IgD-negative memory B cell (primary cell): Measurements from ENCODE around the gene PAX5. TPM values are rescaled to one million over a fixed set of nuclear protein-coding genes. Genes with fewer than 3 reads are reported as not detected.

Experiments
- H3K27ac Mint-ChIP-seq, 3 donors: one replicate each; pipeline ENCODE4 v1.8.0; 2020 to 2022; ENCODE audit warnings: mild to moderate bottlenecking in 3 of 3, mixed read lengths in 3 of 3, moderate library complexity in 1 of 3
- H3K27me3 Mint-ChIP-seq: one replicate; pipeline ENCODE4 v1.8.0; 2021; ENCODE audit warnings: mixed read lengths
- H3K36me3 Mint-ChIP-seq: one replicate; pipeline ENCODE4 v1.8.0; 2020; ENCODE audit warnings: mild to moderate bottlenecking, mixed read lengths
- H3K4me1 Mint-ChIP-seq, 3 donors: one replicate each; pipeline ENCODE4 v1.8.0; 2020 to 2022; ENCODE audit warnings: mixed read lengths in 3 of 3, mild to moderate bottlenecking in 1 of 3
- H3K4me3 Mint-ChIP-seq, 4 donors: one replicate each; pipeline ENCODE4 v1.8.0; 2020 to 2022; ENCODE audit warnings: mild to moderate bottlenecking in 4 of 4, mixed read lengths in 4 of 4, moderate library complexity in 3 of 4
- H3K9me3 Mint-ChIP-seq, 3 donors: one replicate each; pipeline ENCODE4 v1.8.0; 2020 to 2021; ENCODE audit warnings: mixed read lengths in 3 of 3, mild to moderate bottlenecking in 1 of 3
- polyA plus RNA-seq: library from polyadenylated mRNA; unstranded; fragments of 300-500 nt; fragmentation: Illumina TruSeq; gene quantifications from one replicate; pipeline ENCODE4 v1.2.3, GENCODE V29; 2021

Gene PAX5
- polyA plus RNA-seq, 1 donor from 2014 or later = 65.3 TPM

GRCh38 chr9:36823466-36823865 is 210.6 kb downstream of the PAX5 start:
- no peak overlapping the region for H3K4me3 Mint-ChIP-seq
- H3K4me1 Mint-ChIP-seq = peaks cover 0 to 2% (median 2%) of the 10 kb centered on the region in 3 donors
- H3K27me3 Mint-ChIP-seq = peaks cover 21% of the 10 kb centered on the region
- no peaks in the 10 kb centered on the region for H3K9me3 Mint-ChIP-seq
- H3K36me3 Mint-ChIP-seq = no peaks in the 10 kb centered on the region
- H3K27ac Mint-ChIP-seq = no peak overlapping the region

- no peak overlapping the region for H3K4me3 Mint-ChIP-seq
- H3K27ac Mint-ChIP-seq = no peak overlapping the region
- peaks cover 28% of the 10 kb centered on the region for H3K27me3 Mint-ChIP-seq
- H3K36me3 Mint-ChIP-seq = no peaks in the 10 kb centered on the region
- peaks cover 0 to 2% (median 0%) of the 10 kb centered on the region in 3 donors for H3K4me1 Mint-ChIP-seq
- no peaks in the 10 kb centered on the region for H3K9me3 Mint-ChIP-seq
These were observed 211.9 kb downstream of the PAX5 start for GRCh38 chr9:36822201-36822600.

DNA sequence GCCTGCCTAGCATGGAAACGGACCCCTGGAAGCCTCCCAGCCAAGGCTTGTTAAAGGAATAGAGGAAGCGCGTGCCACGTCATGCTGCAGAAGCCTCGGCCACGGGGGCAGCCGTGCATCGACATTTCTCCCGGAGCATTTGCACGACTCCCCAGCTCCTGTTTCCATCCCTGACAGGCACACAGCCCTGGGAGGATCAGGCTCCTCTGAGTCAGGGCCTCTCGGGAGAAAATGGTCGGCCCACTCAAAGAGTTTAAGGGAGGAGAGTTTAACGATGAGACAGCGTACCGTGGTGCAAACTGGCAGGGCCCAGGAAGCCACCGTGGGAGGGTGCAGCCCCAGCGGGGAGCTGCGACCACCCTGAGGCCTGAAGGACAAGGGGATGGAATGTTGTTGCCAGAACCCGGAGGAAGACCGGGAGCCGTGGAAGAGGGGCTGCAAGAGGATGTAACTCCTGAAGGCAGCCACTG is 213.6 kb downstream of the PAX5 start:
- no peaks in the 10 kb centered on the region for H3K9me3 Mint-ChIP-seq
- H3K4me3 Mint-ChIP-seq = no peak overlapping the region
- peaks cover 35% of the 10 kb centered on the region for H3K27me3 Mint-ChIP-seq
- peaks cover 4% of the 10 kb centered on the region for H3K36me3 Mint-ChIP-seq
- H3K27ac Mint-ChIP-seq = no peak overlapping the region
- peaks cover 0 to 2% (median 0%) of the 10 kb centered on the region in 3 donors for H3K4me1 Mint-ChIP-seq

GRCh38 chr9:36818965-36819870 is 214.8 kb downstream of the PAX5 start:
- Mint-ChIP-seq H3K4me1 (peaks cover 0 to 2% (median 0%) of the 10 kb centered on the region in 3 donors), H3K4me3 (peak overlapping the region in 1 of 4 donors; percentile 83), H3K9me3 (no peaks in the 10 kb centered on the region), H3K36me3 (peaks cover 4% of the 10 kb centered on the region), H3K27ac (no peak overlapping the region), H3K27me3 (peaks cover 32% of the 10 kb centered on the region)

DNA sequence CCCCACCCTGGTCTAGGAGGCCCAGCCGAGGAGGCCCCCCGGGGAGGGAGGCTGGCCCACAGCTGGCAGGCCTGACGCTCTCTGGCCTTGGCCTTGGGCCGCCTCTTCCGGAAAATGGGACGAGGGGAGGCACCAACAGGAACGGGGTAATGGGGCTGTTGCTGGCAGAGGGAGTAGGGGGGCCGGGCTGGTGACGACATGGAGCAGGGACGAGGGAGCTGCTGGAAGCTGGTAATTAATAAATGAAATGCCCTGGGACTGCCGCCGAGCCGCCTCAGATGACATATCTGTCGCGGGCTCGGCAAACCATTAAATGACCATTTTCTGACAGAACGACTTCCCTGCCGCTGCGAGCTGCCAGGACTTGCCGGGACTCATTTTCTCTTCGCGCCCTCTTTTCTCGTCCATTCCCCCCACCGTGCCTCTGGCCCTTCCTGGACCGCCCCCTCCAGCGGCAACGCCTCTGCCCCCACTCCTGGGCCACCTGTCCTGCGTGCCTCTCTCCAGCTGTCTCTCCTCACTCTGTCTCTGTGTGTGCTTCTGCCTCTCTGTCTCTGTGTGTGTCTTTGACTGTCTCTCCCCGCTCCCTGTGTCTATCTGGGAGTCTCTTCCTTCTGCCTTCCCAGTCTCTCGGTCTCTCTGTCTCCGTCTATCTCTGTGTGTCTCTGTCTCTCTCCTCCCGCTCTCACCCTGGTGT is 215.7 kb downstream of the PAX5 start:
- Mint-ChIP-seq H3K4me1 (peaks cover 0 to 2% (median 0%) of the 10 kb centered on the region in 3 donors), H3K36me3 (peaks cover 6% of the 10 kb centered on the region), H3K27me3 (peaks cover 27% of the 10 kb centered on the region), H3K9me3 (no peaks in the 10 kb centered on the region), H3K27ac (no peak overlapping the region), H3K4me3 (peak overlapping the region in 2 of 4 donors; percentile 58 to 77)

- H3K4me3 Mint-ChIP-seq = no peak overlapping the region
These were observed 216.8 kb downstream of the PAX5 start for GRCh38 chr9:36817160-36817834.

GRCh38 chr9:36816371-36816770 is 217.7 kb downstream of the PAX5 start:
- peaks cover 27% of the 10 kb centered on the region for H3K27me3 Mint-ChIP-seq
- peaks cover 6% of the 10 kb centered on the region for H3K36me3 Mint-ChIP-seq
- peaks cover 0 to 2% (median 0%) of the 10 kb centered on the region in 3 donors for H3K9me3 Mint-ChIP-seq
- H3K27ac Mint-ChIP-seq = no peak overlapping the region
- peaks cover 0 to 2% (median 0%) of the 10 kb centered on the region in 3 donors for H3K4me1 Mint-ChIP-seq
- H3K4me3 Mint-ChIP-seq = no peak overlapping the region

More at GRCh38 chr9:36817160-36817834, 216.8 kb downstream of the PAX5 start:
- Mint-ChIP-seq H3K36me3 (peaks cover 6% of the 10 kb centered on the region), H3K9me3 (peaks cover 0 to 2% (median 0%) of the 10 kb centered on the region in 3 donors), H3K27me3 (peaks cover 27% of the 10 kb centered on the region), H3K27ac (no peak overlapping the region), H3K4me1 (peaks cover 0 to 2% (median 0%) of the 10 kb centered on the region in 3 donors)

DNA sequence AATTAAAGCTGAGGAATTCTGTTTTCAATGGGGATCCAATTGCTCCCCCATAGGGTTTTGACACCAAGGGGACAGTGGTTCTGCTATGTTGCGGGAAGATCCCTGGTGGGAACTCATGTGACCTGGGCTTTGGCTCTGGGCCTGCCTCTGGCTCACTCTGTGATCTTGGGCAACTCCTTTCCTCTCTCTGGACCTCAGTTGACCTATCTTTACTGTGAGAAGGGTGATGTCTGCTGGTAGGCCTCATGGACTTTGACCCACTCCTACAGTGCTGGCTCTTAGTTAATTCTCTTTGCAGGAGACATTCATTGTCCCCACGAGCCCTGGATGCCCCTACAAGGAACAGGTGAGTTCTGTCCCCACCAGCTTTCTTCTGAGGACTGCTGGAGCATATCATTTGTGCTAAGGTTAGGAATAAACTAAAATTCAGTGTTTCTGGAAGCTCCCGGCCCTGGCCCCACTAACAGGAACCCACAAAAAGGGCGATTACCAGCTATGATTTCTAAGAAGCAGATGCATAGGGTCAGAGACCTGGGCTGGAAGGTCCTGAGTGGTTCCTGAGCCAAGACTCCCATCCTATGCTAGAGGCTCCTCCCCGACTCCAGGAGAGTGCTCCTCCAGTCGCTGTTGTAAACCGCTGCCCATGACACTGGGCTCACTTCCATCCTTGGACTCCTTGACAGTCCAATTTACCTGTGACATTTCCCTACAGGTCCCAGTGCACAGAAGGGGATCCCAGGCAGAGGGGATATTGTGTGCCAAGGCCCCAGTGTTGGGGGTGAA is 218.3 kb downstream of the PAX5 start:
- no peak overlapping the region for H3K27ac Mint-ChIP-seq

GRCh38 chr9:36815023-36815422 is 219.0 kb downstream of the PAX5 start:
- no peak overlapping the region for H3K27ac Mint-ChIP-seq
- peaks cover 22% of the 10 kb centered on the region for H3K27me3 Mint-ChIP-seq
- peaks cover 6% of the 10 kb centered on the region for H3K36me3 Mint-ChIP-seq
- H3K9me3 Mint-ChIP-seq = peaks cover 0 to 2% (median 0%) of the 10 kb centered on the region in 3 donors
- no peak overlapping the region for H3K4me3 Mint-ChIP-seq
- peaks cover 0 to 2% (median 0%) of the 10 kb centered on the region in 3 donors for H3K4me1 Mint-ChIP-seq

More for the DNA sequence above, 218.3 kb downstream of the PAX5 start:
- no peak overlapping the region for H3K4me3 Mint-ChIP-seq
- H3K9me3 Mint-ChIP-seq = peaks cover 0 to 2% (median 0%) of the 10 kb centered on the region in 3 donors
- H3K27me3 Mint-ChIP-seq = peaks cover 24% of the 10 kb centered on the region
- peaks cover 6% of the 10 kb centered on the region for H3K36me3 Mint-ChIP-seq
- peaks cover 0 to 2% (median 0%) of the 10 kb centered on the region in 3 donors for H3K4me1 Mint-ChIP-seq

DNA sequence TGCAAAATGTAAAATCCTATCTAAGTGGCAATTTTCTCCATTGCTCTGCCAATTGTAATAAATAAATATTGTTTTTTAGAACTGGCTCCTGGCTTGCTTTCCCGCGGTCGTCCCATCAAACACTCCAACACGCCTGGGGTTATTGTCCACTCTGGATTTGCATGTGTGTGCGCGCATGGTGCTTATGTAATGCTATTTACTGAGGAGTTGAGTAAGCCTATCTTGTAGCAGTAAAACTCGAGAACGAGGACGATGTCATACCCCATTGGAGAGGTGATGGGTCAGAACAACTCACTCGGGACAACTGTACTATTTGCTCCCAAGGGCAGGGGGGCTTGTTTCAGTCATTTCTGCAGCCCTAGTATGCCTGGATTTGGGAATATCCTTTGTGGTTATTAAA is 220.9 kb downstream of the PAX5 start:
- peaks cover 0 to 2% (median 0%) of the 10 kb centered on the region in 3 donors for H3K9me3 Mint-ChIP-seq

DNA sequence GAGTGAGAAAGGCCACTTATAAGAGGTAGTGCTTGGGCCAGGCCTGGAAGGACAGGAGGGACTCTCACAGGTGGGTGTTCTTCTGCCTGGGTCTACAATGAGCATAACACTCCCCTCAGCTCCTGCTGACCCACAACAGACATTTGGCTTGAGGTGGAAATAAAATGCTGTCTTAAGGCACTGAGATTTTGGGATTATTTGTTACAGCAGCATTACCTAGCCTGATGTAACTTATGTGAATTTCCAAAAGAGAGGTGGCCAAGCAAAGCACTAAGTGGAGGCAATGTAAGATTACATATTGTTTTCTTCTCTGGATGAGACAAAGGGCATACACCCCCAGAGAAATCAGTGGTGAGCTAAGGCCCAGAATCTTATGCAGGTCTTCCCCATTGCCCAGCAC is 221.5 kb downstream of the PAX5 start:
- peaks cover 0 to 2% (median 0%) of the 10 kb centered on the region in 3 donors for H3K9me3 Mint-ChIP-seq
- H3K4me3 Mint-ChIP-seq = no peak overlapping the region
- peaks cover 10% of the 10 kb centered on the region for H3K27me3 Mint-ChIP-seq
- peaks cover 0 to 3% (median 0%) of the 10 kb centered on the region in 3 donors for H3K4me1 Mint-ChIP-seq
- H3K36me3 Mint-ChIP-seq = peaks cover 6% of the 10 kb centered on the region
- H3K27ac Mint-ChIP-seq = no peak overlapping the region

More for the DNA sequence above, 220.9 kb downstream of the PAX5 start:
- Mint-ChIP-seq H3K27ac (no peak overlapping the region), H3K4me3 (no peak overlapping the region), H3K4me1 (peaks cover 0 to 2% (median 0%) of the 10 kb centered on the region in 3 donors), H3K36me3 (peaks cover 6% of the 10 kb centered on the region), H3K27me3 (peaks cover 12% of the 10 kb centered on the region)

- peaks cover 3% of the 10 kb centered on the region for H3K27me3 Mint-ChIP-seq
- H3K27ac Mint-ChIP-seq = peak overlapping the region in 1 of 3 donors; percentile 11
- peaks cover 0 to 2% (median 0%) of the 10 kb centered on the region in 3 donors for H3K9me3 Mint-ChIP-seq
- H3K4me3 Mint-ChIP-seq = no peak overlapping the region
- H3K4me1 Mint-ChIP-seq = peaks cover 0 to 3% (median 3%) of the 10 kb centered on the region in 3 donors
- H3K36me3 Mint-ChIP-seq = no peaks in the 10 kb centered on the region
These were observed 225.8 kb downstream of the PAX5 start for GRCh38 chr9:36808251-36808650.

- no peaks in the 10 kb centered on the region for H3K36me3 Mint-ChIP-seq
- no peaks in the 10 kb centered on the region for H3K9me3 Mint-ChIP-seq
- H3K27ac Mint-ChIP-seq = no peak overlapping the region
- peaks cover 8% of the 10 kb centered on the region for H3K27me3 Mint-ChIP-seq
- peaks cover 0 to 3% (median 3%) of the 10 kb centered on the region in 3 donors for H3K4me1 Mint-ChIP-seq
- no peak overlapping the region for H3K4me3 Mint-ChIP-seq
These were observed 230.1 kb downstream of the PAX5 start for GRCh38 chr9:36803961-36804360.
